SU-DHL-6 (cell line): ENCODE measurements around the gene FRY.

Source experiments
- CTCF ChIP-seq: fragments of 200-600 bp; sonication (generic); IDR thresholded peaks from one replicate; pipeline ENCODE4 v1.5.1; 2017; ENCODE audit warnings: antibody characterized with exemption, mild to moderate bottlenecking, low read length, moderate library complexity; ENCODE audit not compliant: insufficient read depth, poor library complexity, severe bottlenecking
- EZH2phosphoT487 ChIP-seq: fragments of 200-600 bp; sonication (generic), shearing (Covaris generic); conservative IDR thresholded peaks from 2 replicates; pipeline ENCODE4 v1.6.1; 2018; ENCODE audit warnings: mild to moderate bottlenecking, antibody characterized with exemption, low read length, moderate library complexity, mixed read lengths

DNA sequence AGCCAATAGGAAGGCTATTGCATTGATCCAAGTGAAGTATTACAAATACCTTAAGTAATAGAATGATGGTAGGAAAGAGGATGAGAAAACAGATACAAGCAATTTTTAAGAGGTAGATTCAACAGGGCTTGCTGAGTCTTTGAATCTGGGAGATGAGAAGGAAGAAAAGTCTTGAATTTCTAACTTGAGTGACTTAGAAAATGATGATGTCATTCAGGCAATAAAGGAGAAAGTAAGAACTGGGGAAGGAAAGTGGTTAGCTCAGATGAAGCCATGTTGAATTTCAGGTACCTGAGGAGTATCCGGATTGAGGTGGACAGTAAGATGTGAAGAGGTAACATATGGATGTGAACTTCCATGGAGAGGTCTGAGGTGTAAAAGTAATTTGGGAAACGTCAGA, 15.5 kb upstream of the FRY start:
- no peak for TF ChIP-seq CTCF
- TF ChIP-seq EZH2phosphoT487, result no peak
